Sigmoid colon (tissue), 7 donors: ENCODE results near the gene IGSF21. TPM values are rescaled to one million over a fixed set of nuclear protein-coding genes. Genes with fewer than 3 reads are reported as not detected.

ENCODE experiments used
- DNase-seq: peaks from one replicate; pipeline ENCODE4 v3.0.0-alpha.2; 2019
- H3K27ac ChIP-seq, 4 donors: fragments of 200-600 bp; sonication (generic); one replicate each; pipeline ENCODE4 v1.5.1; 2016 to 2019; ENCODE audit warnings: mild to moderate bottlenecking in 1 of 4
- H3K27me3 ChIP-seq, 3 donors: fragments of 200-600 bp; sonication (generic); one replicate each; pipeline ENCODE4 v1.5.1; 2019; ENCODE audit warnings: mild to moderate bottlenecking in 1 of 3
- H3K36me3 ChIP-seq, 4 donors: fragments of 200-600 bp; sonication (generic); one replicate each; pipeline ENCODE4 v1.5.1; 2016 to 2019
- H3K4me1 ChIP-seq, 4 donors: fragments of 200-600 bp; sonication (generic); one replicate each; pipeline ENCODE4 v1.5.1; 2017 to 2019
- H3K4me3 ChIP-seq, 4 donors: fragments of 200-600 bp; sonication (generic); one replicate each; pipeline ENCODE4 v1.5.1; 2017 to 2019; ENCODE audit warnings: mild to moderate bottlenecking in 2 of 4, moderate library complexity in 1 of 4
- H3K9me3 ChIP-seq, 4 donors: fragments of 200-600 bp in 3 of 4; sonication (generic) in 3 of 4; one replicate each; pipeline versions ENCODE4 v1.5.1 to v1.6.1; 2013 to 2019
- CTCF ChIP-seq, 4 experiments: fragments of 450-650 bp in 3 of 4; fragments of 200-600 bp in 1 of 4; IDR thresholded peaks; one replicate each; pipeline ENCODE4 v1.5.1; 2016 to 2019; ENCODE audit warnings: antibody characterized with exemption in 4 of 4, mild to moderate bottlenecking in 3 of 4, moderate library complexity in 2 of 4
- EP300 ChIP-seq, 4 donors: sonication (generic); formaldehyde crosslinking; IDR thresholded peaks; one replicate each; pipeline ENCODE4 v1.6.1; 2017; ENCODE audit warnings: antibody characterized with exemption in 4 of 4
- POLR2A ChIP-seq, 2 donors: fragments of 450-650 bp; IDR thresholded peaks; one replicate each; pipeline ENCODE4 v1.6.1; 2016; ENCODE audit warnings: antibody characterized with exemption in 2 of 2, mild to moderate bottlenecking in 2 of 2, moderate library complexity in 2 of 2
- POLR2AphosphoS5 ChIP-seq, 4 donors: sonication (generic); formaldehyde crosslinking; IDR thresholded peaks; one replicate each; pipeline ENCODE4 v1.6.1; 2017; ENCODE audit warnings: antibody characterized with exemption in 4 of 4
- WGBS, 2 donors: extraction: QIAGEN DNeasy Blood & Tissue Kit; methylation state at CpG; one replicate each; pipeline ENCODE4 v1.1.7; 2013; 5-methylcytosine and 5-hydroxymethylcytosine counted together
- intact Hi-C: fragments of 100-400 bp; cut with DNase I; formaldehyde crosslinking; loops from one replicate; pipeline ENCODE4 v1.15.1; 2023
- polyA plus RNA-seq, 3 donors: library from polyadenylated mRNA; stranded (reverse); fragments of 200-250 nt; gene quantifications; one replicate each; pipeline ENCODE4 v1.2.3, GENCODE V29; 2013
- total RNA-seq, 4 donors: library from RNA; depleted of rRNA; stranded (reverse); fragments of >200 nt; gene quantifications; one replicate each; pipeline ENCODE4 v1.1.0, GENCODE V29; 2016
- donor health status: healthy with polysubstance abuse.
- donor health status: Bipolar disorder and iron deficiency.
- donor health status: healthy.

IGSF21 gene
- total and polyA plus RNA-seq, 7 donors, result 0.55 to 2.6 (median 1.1) TPM; not detected in 2

- no peak overlapping the region for H3K27ac ChIP-seq
- H3K4me3 ChIP-seq, result no peak overlapping the region
- intact Hi-C loops, result no loop called here
- H3K9me3 ChIP-seq, result peaks cover 0 to 5% (median 4%) of the 10 kb centered on the region in 4 donors
- WGBS, 2 donors, result 65 to 72% methylated on average over 4 of the region's 4 CpGs
- peaks cover 0 to 14% (median 0%) of the 10 kb centered on the region in 3 donors for H3K27me3 ChIP-seq
- peaks cover 0 to 5% (median 4%) of the 10 kb centered on the region in 4 donors for H3K4me1 ChIP-seq
- no peak for DNase-seq
- H3K36me3 ChIP-seq, result no peaks in the 10 kb centered on the region
- no peak for TF ChIP-seq POLR2AphosphoS5 (IDR thresholded peaks at IDR 0.05)
- TF ChIP-seq EP300 (IDR thresholded peaks at IDR 0.05), result no peak
- no peak for TF ChIP-seq CTCF (IDR thresholded peaks at IDR 0.05)
- no peak for TF ChIP-seq POLR2A (IDR thresholded peaks at IDR 0.05)
Observed at GRCh38 chr1:18203645-18204044, 96.0 kb downstream of the IGSF21 start.

GRCh38 chr1:18204575-18204974, 97.0 kb downstream of the IGSF21 start:
- 61 to 63% methylated on average over 1 of the region's 1 CpG for WGBS, 2 donors
- Histone ChIP-seq H3K27me3 (peaks cover 0 to 14% (median 0%) of the 10 kb centered on the region in 3 donors), H3K27ac (no peak overlapping the region), H3K4me3 (no peak overlapping the region), H3K9me3 (peaks cover 0 to 5% (median 4%) of the 10 kb centered on the region in 4 donors), H3K4me1 (no peaks in the 10 kb centered on the region), H3K36me3 (no peaks in the 10 kb centered on the region)
- TF ChIP-seq POLR2AphosphoS5 (IDR thresholded peaks at IDR 0.05) (no peak), POLR2A (IDR thresholded peaks at IDR 0.05) (no peak), CTCF (IDR thresholded peaks at IDR 0.05) (no peak), EP300 (IDR thresholded peaks at IDR 0.05) (no peak)
- intact Hi-C loops, result no loop called here
- no peak for DNase-seq

- H3K9me3 ChIP-seq, result peaks cover 0 to 5% (median 4%) of the 10 kb centered on the region in 4 donors
Observed at GRCh38 chr1:18205319-18205718, 97.7 kb downstream of the IGSF21 start.

GRCh38 chr1:18211764-18212163, 104.2 kb downstream of the IGSF21 start:
- TF ChIP-seq POLR2AphosphoS5 (IDR thresholded peaks at IDR 0.05) (peak in 1 of 4 donors; percentile 45), POLR2A (IDR thresholded peaks at IDR 0.05) (no peak)
- no peaks in the 10 kb centered on the region for H3K27me3 ChIP-seq
- no peak for DNase-seq
- 87% methylated on average over 8 of the region's 8 CpGs for WGBS, 2 donors
- H3K36me3 ChIP-seq, result no peaks in the 10 kb centered on the region
- peak overlapping the region in 1 of 4 donors; percentile 7 for H3K27ac ChIP-seq
- intact Hi-C loops, result no loop called here
- H3K4me3 ChIP-seq, result no peak overlapping the region
- H3K4me1 ChIP-seq, result no peaks in the 10 kb centered on the region
- peaks cover 0 to 5% (median 3%) of the 10 kb centered on the region in 4 donors for H3K9me3 ChIP-seq

More at GRCh38 chr1:18205319-18205718, 97.7 kb downstream of the IGSF21 start:
- WGBS, 2 donors, result 13 to 45% methylated on average over 7 of the region's 7 CpGs
- H3K27ac ChIP-seq, result no peak overlapping the region
- no peak for TF ChIP-seq CTCF (IDR thresholded peaks at IDR 0.05)
- no peak for TF ChIP-seq EP300 (IDR thresholded peaks at IDR 0.05)
- no peak for TF ChIP-seq POLR2AphosphoS5 (IDR thresholded peaks at IDR 0.05)
- TF ChIP-seq POLR2A (IDR thresholded peaks at IDR 0.05), result no peak
- H3K27me3 ChIP-seq, result peaks cover 0 to 10% (median 0%) of the 10 kb centered on the region in 3 donors
- intact Hi-C loops, result no loop called here
- H3K4me1 ChIP-seq, result no peaks in the 10 kb centered on the region
- no peak overlapping the region for H3K4me3 ChIP-seq
- H3K36me3 ChIP-seq, result no peaks in the 10 kb centered on the region
- DNase-seq, result no peak

- H3K27me3 ChIP-seq, result no peaks in the 10 kb centered on the region
- no peak for DNase-seq
- H3K9me3 ChIP-seq, result no peaks in the 10 kb centered on the region
- H3K27ac ChIP-seq, result no peak overlapping the region
- intact Hi-C loops, result no loop called here
- no peaks in the 10 kb centered on the region for H3K4me1 ChIP-seq
- 60 to 61% methylated on average over 4 of the region's 4 CpGs for WGBS, 2 donors
- TF ChIP-seq CTCF (IDR thresholded peaks at IDR 0.05), result peak in 1 of 4 experiments; percentile 28
- TF ChIP-seq POLR2AphosphoS5 (IDR thresholded peaks at IDR 0.05), result no peak
- no peak overlapping the region for H3K4me3 ChIP-seq
- no peaks in the 10 kb centered on the region for H3K36me3 ChIP-seq
Observed at GRCh38 chr1:18217398-18218043, 109.9 kb downstream of the IGSF21 start.
